Stimulated activated CD4-positive, alpha-beta T cell treated with anti-CD3 and anti-CD28 coated beads, Interleukin-4, amount 100 ng/mL, for 1 hour (primary cell): ENCODE measurements around the gene ZBTB22.
"Not testable (repeated sequence)": the region's sequence is repeated elsewhere in the genome, so short reads cannot be mapped to it uniquely, and the experiment has no call there.

Experiments
- DNase-seq: peaks from one replicate; pipeline ENCODE4 v3.0.0-alpha.2; 2020

Gene ZBTB22

DNA sequence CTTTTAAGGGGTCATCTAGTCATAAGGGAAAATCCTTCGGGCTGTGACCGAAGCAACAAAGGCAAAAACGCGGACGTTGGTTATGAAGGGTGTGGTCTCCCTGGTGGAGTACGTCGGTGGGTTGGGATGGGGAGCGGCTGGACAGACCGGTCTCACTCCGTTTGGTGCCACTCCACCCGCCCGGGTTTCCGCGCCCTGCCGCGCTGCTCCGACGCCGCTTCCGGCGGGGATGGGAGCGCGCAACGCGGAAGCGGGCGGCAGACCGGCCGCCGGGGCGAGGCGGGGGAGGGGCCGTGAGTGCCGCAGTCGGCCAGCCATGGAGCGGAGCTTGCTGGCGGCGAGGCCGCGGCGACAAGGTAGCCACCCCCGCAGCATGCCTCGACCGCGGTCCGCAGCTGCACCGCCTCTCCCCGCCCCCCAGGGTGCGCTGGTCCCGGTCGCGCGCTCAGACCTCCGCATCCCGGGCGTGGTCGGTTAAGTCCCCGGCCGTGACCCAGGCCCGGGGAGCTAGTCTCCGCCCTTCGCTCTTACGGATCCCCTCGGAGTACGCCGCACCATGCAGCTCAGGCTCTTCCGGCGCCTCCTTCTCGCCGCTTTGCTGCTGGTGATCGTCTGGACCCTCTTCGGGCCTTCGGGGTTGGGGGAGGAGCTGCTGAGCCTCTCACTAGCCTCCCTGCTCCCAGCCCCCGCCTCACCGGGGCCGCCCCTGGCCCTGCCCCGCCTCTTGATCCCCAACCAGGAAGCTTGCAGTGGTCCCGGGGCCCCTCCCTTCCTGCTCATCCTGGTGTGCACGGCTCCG lies 40.5 kb downstream of the ZBTB22 start, which contains the start of gene B3GALT4:
Gene B3GALT4 (plus strand): TSS at position 260 of the 799 bp plus-strand sequence. CDS start 297 bp downstream, at position 557.
- DNase-seq, result peak; percentile 76

DNA sequence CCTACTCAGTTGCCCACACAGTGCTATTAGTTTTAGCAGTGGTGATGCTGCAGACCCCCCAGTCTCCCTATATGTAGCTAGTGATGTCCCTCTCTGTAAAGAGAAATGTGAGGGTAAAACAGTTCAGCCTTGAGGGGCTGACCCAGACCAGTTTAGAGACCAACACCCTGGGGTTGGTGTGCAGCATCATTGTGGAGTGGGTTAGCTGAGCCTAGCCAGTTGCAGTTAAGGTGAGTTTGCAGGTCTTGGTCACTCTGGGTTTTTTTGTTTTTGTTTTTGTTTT lies 41.0 kb downstream of the ZBTB22 start:
- DNase-seq, result no peak

- DNase-seq, result not testable (repeated sequence)
Measured at GRCh38 chr6:33275795-33276580, 41.6 kb downstream of the ZBTB22 start.

GRCh38 chr6:33273924-33274902 lies 43.3 kb downstream of the ZBTB22 start:
- no peak for DNase-seq

GRCh38 chr6:33273129-33273923 lies 44.2 kb downstream of the ZBTB22 start:
- no peak for DNase-seq

- DNase-seq, result no peak
Measured at GRCh38 chr6:33272275-33273128, 45.0 kb downstream of the ZBTB22 start.

- DNase-seq, result peak; percentile 83
Measured at GRCh38 chr6:33271468-33272274, 45.9 kb downstream of the ZBTB22 start, which contains the start of the genes RPS18 and VPS52. TSS of gene RPS18 (plus strand) at chr6:33272075. CDS start at chr6:33272120, 45 bp downstream. TSS of gene VPS52 (minus strand) at chr6:33271876. CDS start at chr6:33271675, 201 bp downstream.

DNA sequence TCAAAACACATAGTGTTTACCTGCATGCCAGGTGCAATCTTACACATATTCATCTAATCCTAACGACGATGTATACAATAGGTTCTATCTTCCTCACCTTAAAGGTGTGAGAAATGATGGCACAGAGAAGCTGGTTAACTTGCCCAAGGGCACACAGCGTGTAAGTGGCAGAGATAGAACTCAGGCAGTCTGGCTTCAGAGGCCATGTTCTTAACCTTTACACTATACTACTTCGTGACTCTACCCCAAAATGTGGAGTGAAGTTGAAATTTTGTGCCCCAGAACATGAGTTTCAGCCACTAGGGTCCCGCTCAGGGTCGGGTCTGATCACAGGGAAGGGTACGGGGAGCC lies 46.5 kb downstream of the ZBTB22 start:
- DNase-seq, result no peak
